HG02759 (cell line): ENCODE results near the gene PRSS23.
"Not testable (repeated sequence)": the region's sequence is repeated elsewhere in the genome, so short reads cannot be mapped to it uniquely, and the experiment has no call there.

Experiments used
- ATAC-seq: cut with Tn5 transposase; IDR thresholded peaks from one replicate; pipeline ENCODE4 v1.9.1; 2021; ENCODE audit warnings: mild to moderate bottlenecking, moderate library complexity; ENCODE audit not compliant: unreplicated experiment

Gene PRSS23

GRCh38 chr11:86812322-86812670, 12.0 kb downstream of the PRSS23 start:
- no peak for ATAC-seq

GRCh38 chr11:86812981-86813380, 12.6 kb downstream of the PRSS23 start:
- ATAC-seq: no peak

GRCh38 chr11:86814775-86815174, 14.4 kb downstream of the PRSS23 start:
- no peak for ATAC-seq

- no peak for ATAC-seq
Measured at GRCh38 chr11:86815726-86816125, 15.4 kb downstream of the PRSS23 start.

GRCh38 chr11:86816251-86816726, 15.9 kb downstream of the PRSS23 start:
- no peak for ATAC-seq

- no peak for ATAC-seq
Measured at GRCh38 chr11:86818462-86819192, 18.3 kb downstream of the PRSS23 start.

- not testable (repeated sequence) for ATAC-seq
Measured at GRCh38 chr11:86824139-86824538, 23.8 kb downstream of the PRSS23 start.

GRCh38 chr11:86834376-86834775, 34.0 kb downstream of the PRSS23 start:
- not testable (repeated sequence) for ATAC-seq

- not testable (repeated sequence) for ATAC-seq
Measured at GRCh38 chr11:86844762-86845508, 44.6 kb downstream of the PRSS23 start.

- no peak for ATAC-seq
Measured at GRCh38 chr11:86848132-86848531, 47.8 kb downstream of the PRSS23 start.

GRCh38 chr11:86849679-86850078, 49.3 kb downstream of the PRSS23 start:
- ATAC-seq: no peak
